Lung (tissue), 12 donors: ENCODE results near the gene CLP1. TPM values are rescaled to one million over a fixed set of nuclear protein-coding genes. Genes with fewer than 3 reads are reported as not detected.

Experiments used
- ATAC-seq: fragments of 200-7000 bp; cut with Tn5 transposase; one replicate; pipeline ENCODE4 v1.9.1; 2020; ENCODE audit warnings: moderate number of reproducible peaks; ENCODE audit not compliant: insufficient read depth, low FRiP score
- DNase-seq, 3 donors: peaks; one replicate each; pipeline ENCODE4 v3.0.0-alpha.2; 2013 to 2017
- H3K27ac ChIP-seq, 2 donors: one replicate each; pipeline ENCODE4 v1.5.1; 2013; ENCODE audit warnings: mild to moderate bottlenecking in 2 of 2, moderate library complexity in 2 of 2, control low read depth in 1 of 2, inconsistent platforms in 1 of 2, low read depth in 1 of 2, low read length in 1 of 2
- H3K27me3 ChIP-seq, 3 donors: one replicate each; pipeline ENCODE4 v1.5.1; 2013; ENCODE audit warnings: low read length in 2 of 3; ENCODE audit not compliant: control insufficient read depth in 3 of 3, insufficient read depth in 3 of 3
- H3K36me3 ChIP-seq, 4 donors: one replicate each; pipeline ENCODE4 v1.5.1; 2013; ENCODE audit warnings: low read length in 4 of 4, mild to moderate bottlenecking in 1 of 4, moderate library complexity in 1 of 4; ENCODE audit not compliant: control insufficient read depth in 4 of 4, insufficient read depth in 4 of 4
- H3K4me1 ChIP-seq, 5 donors: one replicate each; pipeline ENCODE4 v1.5.1; 2013; ENCODE audit warnings: low read length in 5 of 5, mild to moderate bottlenecking in 2 of 5, moderate library complexity in 1 of 5; ENCODE audit not compliant: control insufficient read depth in 5 of 5, insufficient read depth in 5 of 5
- H3K4me3 ChIP-seq: one replicate; pipeline ENCODE4 v1.5.1; 2013; ENCODE audit warnings: mild to moderate bottlenecking, control low read depth, moderate library complexity
- H3K9ac ChIP-seq, 2 donors: one replicate each; pipeline ENCODE4 v1.5.1; 2013; ENCODE audit warnings: low read length in 2 of 2, control low read depth in 1 of 2; ENCODE audit not compliant: insufficient read depth in 1 of 2
- H3K9me3 ChIP-seq, 4 donors: one replicate each; pipeline ENCODE4 v1.5.1; 2013; ENCODE audit warnings: low read length in 3 of 4, mild to moderate bottlenecking in 1 of 4, moderate library complexity in 1 of 4; ENCODE audit not compliant: control insufficient read depth in 4 of 4, insufficient read depth in 3 of 4
- WGBS, 2 donors: extraction: QIAGEN DNeasy Blood & Tissue Kit; methylation state at CpG; one replicate each; pipeline ENCODE4 v1.1.7; 2013; 5-methylcytosine and 5-hydroxymethylcytosine counted together
- polyA plus RNA-seq, 2 donors: library from polyadenylated mRNA; stranded (reverse); fragments of 200-250 nt; gene quantifications; one replicate each; pipeline ENCODE4 v1.2.1, GENCODE V29; 2013
- total RNA-seq, 2 donors: library from RNA; depleted of rRNA in 1 of 2; stranded (reverse); fragments of >200 nt in 1 of 2; gene quantifications; one replicate each; pipeline ENCODE4 v1.2.1, GENCODE V29; 2014 to 2021
- TF ChIP-seq, protein P1 (sequence below): IDR thresholded peaks from 2 replicates; pipeline ENCODE4 v1.5.1; 2012; ENCODE audit warnings: mild to moderate bottlenecking; ENCODE audit errors: control extremely low read depth, extremely low read depth
- donor health status: control.
- donor health status: control.
- donor health status: Bipolar disorder and iron deficiency.
- donor health status: healthy.
- donor health status: DM: yes; HTN: yes; CAD: no.

Gene CLP1
- total and polyA plus RNA-seq, 4 donors: 6.5 to 16.6 (median 9.7) TPM

DNA sequence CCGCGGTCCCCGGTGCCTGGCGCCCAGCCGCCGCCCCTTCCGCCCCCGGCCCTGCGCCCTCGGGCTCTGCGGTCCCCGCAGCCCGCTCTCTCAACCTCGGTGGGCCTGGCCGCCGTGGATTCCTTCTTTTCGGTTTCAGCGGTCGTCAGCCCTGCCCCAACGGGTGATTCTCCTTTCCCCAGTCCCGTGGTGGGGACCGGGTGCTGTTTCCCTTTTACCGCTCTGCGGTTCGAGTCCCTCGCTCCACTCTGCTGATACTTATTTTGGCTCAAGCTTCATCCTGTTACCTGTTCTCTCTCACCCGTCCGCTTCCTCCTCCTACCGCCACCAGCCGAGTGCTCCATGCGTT lies 10.8 kb downstream of the CLP1 start:
- H3K4me1 ChIP-seq: peaks cover 0 to 17% (median 6%) of the 10 kb centered on the region in 5 donors
- H3K27me3 ChIP-seq: no peaks in the 10 kb centered on the region
- H3K27ac ChIP-seq: peak overlapping the region; percentile 97 to 98
- no peaks in the 10 kb centered on the region for H3K9me3 ChIP-seq
- DNase-seq (no peak), ATAC-seq (peak; percentile 1)
- peak overlapping the region; percentile 81 to 93 for H3K9ac ChIP-seq
- TF ChIP-seq, protein P1, sequence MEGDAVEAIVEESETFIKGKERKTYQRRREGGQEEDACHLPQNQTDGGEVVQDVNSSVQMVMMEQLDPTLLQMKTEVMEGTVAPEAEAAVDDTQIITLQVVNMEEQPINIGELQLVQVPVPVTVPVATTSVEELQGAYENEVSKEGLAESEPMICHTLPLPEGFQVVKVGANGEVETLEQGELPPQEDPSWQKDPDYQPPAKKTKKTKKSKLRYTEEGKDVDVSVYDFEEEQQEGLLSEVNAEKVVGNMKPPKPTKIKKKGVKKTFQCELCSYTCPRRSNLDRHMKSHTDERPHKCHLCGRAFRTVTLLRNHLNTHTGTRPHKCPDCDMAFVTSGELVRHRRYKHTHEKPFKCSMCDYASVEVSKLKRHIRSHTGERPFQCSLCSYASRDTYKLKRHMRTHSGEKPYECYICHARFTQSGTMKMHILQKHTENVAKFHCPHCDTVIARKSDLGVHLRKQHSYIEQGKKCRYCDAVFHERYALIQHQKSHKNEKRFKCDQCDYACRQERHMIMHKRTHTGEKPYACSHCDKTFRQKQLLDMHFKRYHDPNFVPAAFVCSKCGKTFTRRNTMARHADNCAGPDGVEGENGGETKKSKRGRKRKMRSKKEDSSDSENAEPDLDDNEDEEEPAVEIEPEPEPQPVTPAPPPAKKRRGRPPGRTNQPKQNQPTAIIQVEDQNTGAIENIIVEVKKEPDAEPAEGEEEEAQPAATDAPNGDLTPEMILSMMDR: no peak
- peaks cover 0 to 14% (median 9%) of the 10 kb centered on the region in 4 donors for H3K36me3 ChIP-seq
- WGBS, 2 donors: 0 to 1% methylated on average over 30 to 31 of the region's 31 CpGs
- H3K4me3 ChIP-seq: peak overlapping the region; percentile 95

DNA sequence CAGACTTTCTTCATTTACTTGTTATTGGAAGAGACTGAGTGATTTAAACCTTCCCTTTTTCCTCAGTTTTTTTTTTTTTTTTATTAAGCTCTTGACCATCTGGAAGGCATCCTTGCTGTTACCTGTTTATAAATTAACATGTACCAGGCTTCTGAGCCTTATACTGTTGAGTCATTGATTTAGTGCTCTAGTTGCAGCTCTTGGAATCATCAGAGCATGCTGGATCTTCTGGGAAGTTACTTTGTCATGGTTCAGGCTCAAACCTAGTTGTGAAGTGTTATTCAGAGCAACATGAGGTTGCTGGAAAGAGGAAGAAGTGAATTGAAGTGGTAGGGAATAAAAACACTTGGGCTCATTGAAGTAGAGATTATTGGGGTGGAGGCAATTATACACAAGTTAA lies 16.7 kb downstream of the CLP1 start:
- ATAC-seq: no peak
- TF ChIP-seq, protein P1: no peak
- H3K4me3 ChIP-seq: no peak overlapping the region
- DNase-seq: no peak
- no peak overlapping the region for H3K9ac ChIP-seq
- H3K4me1 ChIP-seq: peaks cover under 1 to 19% (median 8%) of the 10 kb centered on the region in 5 donors
- H3K27ac ChIP-seq: no peak overlapping the region
- peaks cover 15 to 41% (median 23%) of the 10 kb centered on the region in 4 donors for H3K36me3 ChIP-seq
- H3K27me3 ChIP-seq: no peaks in the 10 kb centered on the region
- no peaks in the 10 kb centered on the region for H3K9me3 ChIP-seq

DNA sequence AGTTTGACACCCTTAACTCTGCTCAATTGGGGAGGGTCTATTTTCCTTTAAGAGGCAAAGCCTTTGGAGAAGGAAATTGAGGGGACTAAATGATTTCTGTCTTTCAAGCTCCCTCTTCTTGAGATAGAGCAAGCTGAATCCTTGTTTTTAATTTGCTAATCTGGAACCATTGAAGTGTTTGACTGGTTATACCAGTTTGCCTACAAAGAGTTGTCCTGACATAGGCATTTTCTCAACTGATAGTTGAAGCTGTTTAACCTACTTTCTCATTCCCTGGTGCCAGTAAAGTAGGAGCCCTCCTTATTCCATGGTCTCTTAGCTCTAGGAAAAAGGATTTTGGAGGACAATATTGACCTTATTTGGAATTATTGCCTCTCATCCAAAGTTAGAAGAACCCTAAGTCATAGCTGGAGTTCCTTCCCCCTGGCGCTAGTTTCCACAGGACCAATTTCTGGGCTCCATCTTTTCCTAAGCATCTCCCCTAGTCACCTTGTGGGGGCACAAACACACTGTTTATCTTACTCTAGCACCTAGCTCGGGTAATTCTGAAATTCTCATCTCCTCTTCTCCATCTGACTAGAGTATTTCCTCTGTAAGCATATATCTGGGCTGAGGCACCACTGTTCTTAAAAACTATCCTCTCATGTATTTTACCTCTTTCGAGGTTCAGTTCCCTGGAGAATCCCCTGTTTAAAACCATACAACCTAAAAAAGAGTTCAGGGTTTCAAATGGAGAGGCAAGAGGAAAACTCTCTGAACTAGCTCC lies 17.8 kb downstream of the CLP1 start:
- H3K4me3 ChIP-seq: no peak overlapping the region
- TF ChIP-seq, protein P1: no peak
- peaks cover 0 to 29% (median 7%) of the 10 kb centered on the region in 5 donors for H3K4me1 ChIP-seq
- ATAC-seq (no peak), DNase-seq (peak in 2 of 3 donors; percentile 10 to 32)
- no peaks in the 10 kb centered on the region for H3K27me3 ChIP-seq
- H3K27ac ChIP-seq: no peak overlapping the region
- H3K9ac ChIP-seq: no peak overlapping the region
- peaks cover 20 to 41% (median 28%) of the 10 kb centered on the region in 4 donors for H3K36me3 ChIP-seq
- 80 to 91% methylated on average over 3 of the region's 3 CpGs for WGBS, 2 donors
- H3K9me3 ChIP-seq: no peaks in the 10 kb centered on the region

DNA sequence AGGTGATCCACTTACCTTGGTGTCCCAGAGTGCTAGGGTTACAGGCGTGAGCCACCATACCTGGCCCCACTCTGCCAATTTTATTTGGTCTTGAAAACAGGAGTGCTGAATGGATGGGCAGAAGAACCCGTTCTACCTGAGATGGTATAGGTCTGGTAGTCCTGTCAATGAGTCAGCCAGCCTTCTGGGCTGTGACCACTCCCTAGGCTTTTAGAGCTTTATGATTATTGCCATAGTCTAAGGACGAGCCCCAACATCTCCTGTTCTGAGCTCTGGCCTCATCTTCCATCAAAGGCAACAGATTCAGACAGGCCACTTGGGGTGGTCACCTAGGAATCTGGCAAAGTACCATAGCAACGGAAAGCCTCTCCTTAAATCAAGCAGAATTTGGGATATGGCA lies 21.8 kb downstream of the CLP1 start:
- ATAC-seq: no peak
- Histone ChIP-seq H3K27me3 (no peaks in the 10 kb centered on the region), H3K4me1 (peaks cover 0 to 27% (median 5%) of the 10 kb centered on the region in 5 donors), H3K4me3 (no peak overlapping the region), H3K9me3 (no peaks in the 10 kb centered on the region), H3K36me3 (peaks cover 20 to 32% (median 30%) of the 10 kb centered on the region in 4 donors), H3K9ac (no peak overlapping the region), H3K27ac (no peak overlapping the region)
- TF ChIP-seq, protein P1: no peak
- DNase-seq: no peak
- 95 to 96% methylated on average over 4 of the region's 4 CpGs for WGBS, 2 donors
